Type B pancreatic cell (in vitro differentiated cells): Measurements from ENCODE around the gene FIZ1. TPM values are rescaled to one million over a fixed set of nuclear protein-coding genes. Genes with fewer than 3 reads are reported as not detected.

Experiments
- DNase-seq: peaks from one replicate; pipeline ENCODE4 v3.0.0; 2021; ENCODE audit warnings: mixed read lengths; ENCODE audit not compliant: unreplicated experiment; ENCODE audit errors: extremely low spot score
- H3K27ac Mint-ChIP-seq: 2 replicates; pipeline ENCODE4 v1.8.0; 2021; ENCODE audit warnings: mild to moderate bottlenecking, mixed read lengths
- H3K27me3 Mint-ChIP-seq: 2 replicates; pipeline ENCODE4 v1.8.0; 2021; ENCODE audit warnings: mixed read lengths
- H3K36me3 Mint-ChIP-seq: 2 replicates; pipeline ENCODE4 v1.8.0; 2021; ENCODE audit warnings: mixed read lengths
- H3K4me1 Mint-ChIP-seq: one replicate; pipeline ENCODE4 v1.8.0; 2021; ENCODE audit warnings: mixed read lengths; ENCODE audit not compliant: unreplicated experiment
- H3K4me3 Mint-ChIP-seq: 2 replicates; pipeline ENCODE4 v1.8.0; 2021; ENCODE audit warnings: mild to moderate bottlenecking, mixed read lengths
- H3K9me3 Mint-ChIP-seq: 2 replicates; pipeline ENCODE4 v1.8.0; 2021; ENCODE audit warnings: mixed read lengths
- total RNA-seq: library from RNA; stranded (reverse); gene quantifications from 2 replicates; pipeline ENCODE4 v1.2.1, GENCODE V29; 2021; ENCODE audit warnings: low replicate concordance
- TF ChIP-seq, protein P1 (sequence below): fragments of 200-600 bp; sonication (generic); conservative IDR thresholded peaks from 2 replicates; pipeline ENCODE4 v1.5.0; 2021; ENCODE audit warnings: antibody characterized with exemption, mild to moderate bottlenecking

The FIZ1 gene
- total RNA-seq, 1 donor from 2014 or later: 22.4 TPM

DNA sequence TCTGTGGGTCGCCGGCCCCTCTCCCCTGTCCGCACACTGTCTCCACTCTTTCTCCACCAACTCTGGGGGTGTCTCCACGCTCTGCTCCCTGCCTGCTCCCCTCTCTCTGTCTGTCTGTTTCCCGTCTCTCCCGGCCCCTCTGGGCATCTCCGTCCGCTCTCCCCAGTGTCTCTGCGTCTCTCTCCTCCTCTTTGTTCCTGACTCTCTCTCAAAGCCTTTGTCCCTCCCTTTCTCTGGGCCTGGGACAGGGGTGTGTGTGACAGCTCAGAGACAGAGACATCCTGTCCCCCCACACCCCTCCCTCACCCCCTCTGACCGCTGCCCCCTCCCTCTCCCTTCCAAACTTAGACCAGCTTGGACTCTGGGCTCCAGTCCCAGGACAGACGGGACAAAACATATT lies 53.3 kb downstream of the FIZ1 start:
- TF ChIP-seq, protein P1, sequence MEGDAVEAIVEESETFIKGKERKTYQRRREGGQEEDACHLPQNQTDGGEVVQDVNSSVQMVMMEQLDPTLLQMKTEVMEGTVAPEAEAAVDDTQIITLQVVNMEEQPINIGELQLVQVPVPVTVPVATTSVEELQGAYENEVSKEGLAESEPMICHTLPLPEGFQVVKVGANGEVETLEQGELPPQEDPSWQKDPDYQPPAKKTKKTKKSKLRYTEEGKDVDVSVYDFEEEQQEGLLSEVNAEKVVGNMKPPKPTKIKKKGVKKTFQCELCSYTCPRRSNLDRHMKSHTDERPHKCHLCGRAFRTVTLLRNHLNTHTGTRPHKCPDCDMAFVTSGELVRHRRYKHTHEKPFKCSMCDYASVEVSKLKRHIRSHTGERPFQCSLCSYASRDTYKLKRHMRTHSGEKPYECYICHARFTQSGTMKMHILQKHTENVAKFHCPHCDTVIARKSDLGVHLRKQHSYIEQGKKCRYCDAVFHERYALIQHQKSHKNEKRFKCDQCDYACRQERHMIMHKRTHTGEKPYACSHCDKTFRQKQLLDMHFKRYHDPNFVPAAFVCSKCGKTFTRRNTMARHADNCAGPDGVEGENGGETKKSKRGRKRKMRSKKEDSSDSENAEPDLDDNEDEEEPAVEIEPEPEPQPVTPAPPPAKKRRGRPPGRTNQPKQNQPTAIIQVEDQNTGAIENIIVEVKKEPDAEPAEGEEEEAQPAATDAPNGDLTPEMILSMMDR: no peak
- H3K4me1 Mint-ChIP-seq: peaks cover 16% of the 10 kb centered on the region
- H3K9me3 Mint-ChIP-seq: peaks cover 5% of the 10 kb centered on the region
- H3K27me3 Mint-ChIP-seq: peaks cover 24% of the 10 kb centered on the region
- no peak overlapping the region for H3K4me3 Mint-ChIP-seq
- H3K36me3 Mint-ChIP-seq: no peaks in the 10 kb centered on the region
- no peak for DNase-seq
- H3K27ac Mint-ChIP-seq: no peak overlapping the region

DNA sequence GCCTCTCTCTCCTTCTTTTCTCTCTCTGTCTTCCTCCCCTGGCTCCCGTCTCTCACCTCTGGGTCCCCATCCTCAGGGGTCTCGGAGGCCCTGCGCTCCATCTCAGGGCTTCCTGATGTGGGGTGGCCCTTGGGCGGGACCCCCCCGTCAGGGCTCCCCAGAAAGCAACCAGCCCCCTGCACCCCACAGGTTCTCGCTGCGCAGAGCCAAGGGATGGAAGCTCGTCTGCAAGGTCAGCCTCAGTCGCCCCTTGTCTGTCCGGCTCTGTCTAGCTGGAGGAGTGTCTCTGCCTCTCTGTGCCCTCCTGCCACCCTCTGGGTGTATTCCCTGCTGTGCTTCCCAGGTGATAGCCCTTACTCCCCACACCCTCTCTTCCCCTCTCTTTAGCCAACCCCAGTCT lies 53.9 kb downstream of the FIZ1 start, which contains the start of gene SBK3:
SBK3 (minus strand) TSS at position 101 of the 400 bp plus-strand sequence; CDS start at position 101, 0 bp downstream.
- Mint-ChIP-seq H3K36me3 (no peaks in the 10 kb centered on the region), H3K27ac (no peak within 1 kb of the TSS), H3K9me3 (peaks cover 5% of the 10 kb centered on the region), H3K4me3 (no peak within 1 kb of the TSS), H3K27me3 (peaks cover 24% of the 10 kb centered on the region), H3K4me1 (peaks cover 16% of the 10 kb centered on the region)
- DNase-seq: no peak
- TF ChIP-seq, protein P1: no peak

DNA sequence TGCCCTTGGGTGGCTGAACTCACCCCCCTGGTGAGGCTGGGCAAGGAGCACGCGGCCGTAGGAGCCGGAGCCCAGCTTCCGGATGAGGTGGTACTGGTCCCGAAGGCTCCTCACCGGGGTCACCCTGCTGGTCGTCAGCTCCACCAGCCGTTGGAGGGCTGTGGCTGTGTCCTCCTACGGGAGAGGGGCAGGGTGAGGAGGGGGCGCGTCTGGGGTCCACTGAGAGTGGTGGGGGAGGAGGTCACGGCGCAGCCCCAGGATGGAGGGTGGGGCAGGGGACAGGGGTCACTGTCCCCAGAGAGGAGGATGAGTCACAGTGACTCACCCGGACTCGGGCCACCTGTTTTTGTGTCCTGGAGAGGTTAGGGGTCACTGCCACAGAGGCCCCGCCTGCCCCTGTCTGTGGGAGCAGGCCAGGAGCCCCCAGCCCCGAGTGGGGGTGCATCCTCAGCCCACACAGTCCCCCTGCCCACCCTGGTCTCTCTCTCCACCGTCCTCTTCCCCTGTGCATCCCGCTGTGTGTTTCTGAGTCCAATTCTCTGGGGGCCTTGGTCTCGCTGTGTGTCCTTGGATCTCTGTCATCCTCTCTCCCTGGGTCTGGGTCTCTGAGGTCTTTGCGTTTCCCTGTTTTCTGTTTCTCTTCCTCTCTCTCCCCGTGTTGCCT lies 54.4 kb downstream of the FIZ1 start:
- peaks cover 12% of the 10 kb centered on the region for H3K4me1 Mint-ChIP-seq
- TF ChIP-seq, protein P1: no peak

GRCh38 chr19:55544014-55544413 lies 55.3 kb downstream of the FIZ1 start:
- Mint-ChIP-seq H3K9me3 (peaks cover 5% of the 10 kb centered on the region), H3K27ac (no peak overlapping the region)

More for the DNA sequence above, 54.4 kb downstream of the FIZ1 start:
- DNase-seq: no peak
- Mint-ChIP-seq H3K27ac (no peak overlapping the region), H3K27me3 (peaks cover 20% of the 10 kb centered on the region), H3K36me3 (no peaks in the 10 kb centered on the region), H3K9me3 (peaks cover 5% of the 10 kb centered on the region), H3K4me3 (no peak overlapping the region)

GRCh38 chr19:55543567-55543966 lies 55.8 kb downstream of the FIZ1 start:
- no peak for DNase-seq
- peaks cover 15% of the 10 kb centered on the region for H3K27me3 Mint-ChIP-seq
- H3K27ac Mint-ChIP-seq: no peak overlapping the region
- TF ChIP-seq, protein P1: no peak
- no peak overlapping the region for H3K4me3 Mint-ChIP-seq
- H3K36me3 Mint-ChIP-seq: no peaks in the 10 kb centered on the region
- peaks cover 5% of the 10 kb centered on the region for H3K9me3 Mint-ChIP-seq
- peaks cover 7% of the 10 kb centered on the region for H3K4me1 Mint-ChIP-seq

More at GRCh38 chr19:55544014-55544413, 55.3 kb downstream of the FIZ1 start:
- DNase-seq: no peak
- peaks cover 15% of the 10 kb centered on the region for H3K27me3 Mint-ChIP-seq
- H3K4me3 Mint-ChIP-seq: no peak overlapping the region
- H3K4me1 Mint-ChIP-seq: peaks cover 7% of the 10 kb centered on the region
- H3K36me3 Mint-ChIP-seq: no peaks in the 10 kb centered on the region
- TF ChIP-seq, protein P1: no peak
